NAMALWA (cell line): ENCODE measurements around the gene EHHADH.
A peak's percentile ranks its signal among the peaks of the same experiment; 100 is the strongest.

ENCODE experiments used
- DNase-seq: peaks from one replicate; pipeline ENCODE4 v3.0.0-alpha.2; 2015; ENCODE audit warnings: low spot score

Gene EHHADH

GRCh38 chr3:185197068-185197467 is 56.8 kb downstream of the EHHADH start:
- no peak for DNase-seq

- DNase-seq, result no peak
Observed at GRCh38 chr3:185195652-185196051, 58.2 kb downstream of the EHHADH start.

- DNase-seq, result no peak
Observed at GRCh38 chr3:185188816-185189215, 65.0 kb downstream of the EHHADH start.

GRCh38 chr3:185187391-185187790 is 66.5 kb downstream of the EHHADH start:
- no peak for DNase-seq

GRCh38 chr3:185176750-185177359 is 77.0 kb downstream of the EHHADH start:
- DNase-seq, result peak; percentile 75

DNA sequence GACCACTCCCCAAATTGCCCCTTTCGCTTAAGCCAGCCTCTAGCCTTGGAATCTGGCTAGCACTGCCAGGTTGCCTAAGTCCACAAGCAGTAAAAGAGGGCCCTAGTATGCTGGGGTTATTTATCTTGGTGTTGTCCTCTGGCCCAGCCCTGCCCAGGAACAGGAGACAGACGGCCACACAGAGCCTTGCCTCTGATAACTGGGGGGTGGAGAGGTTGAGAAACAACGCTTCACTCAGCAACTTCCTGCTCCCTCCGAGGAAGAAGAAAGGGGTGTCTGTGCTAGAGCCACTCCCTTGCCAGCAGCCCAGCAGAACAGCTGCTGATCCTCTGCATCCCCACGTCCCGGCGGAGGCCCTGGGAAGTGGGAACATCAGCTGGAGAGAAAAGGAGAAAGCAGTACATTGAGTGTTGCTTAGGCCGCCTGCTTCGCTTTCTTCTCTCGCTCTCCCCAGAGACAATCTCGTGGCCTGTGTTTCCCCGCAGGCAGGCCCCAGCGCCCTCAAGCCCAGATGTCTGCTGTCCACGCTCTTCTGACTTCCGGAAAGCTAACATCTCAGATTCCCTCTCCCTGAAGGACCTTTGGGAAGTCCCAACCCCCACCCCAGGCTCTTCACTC is 78.4 kb downstream of the EHHADH start:
- DNase-seq, result peak; percentile 52

DNA sequence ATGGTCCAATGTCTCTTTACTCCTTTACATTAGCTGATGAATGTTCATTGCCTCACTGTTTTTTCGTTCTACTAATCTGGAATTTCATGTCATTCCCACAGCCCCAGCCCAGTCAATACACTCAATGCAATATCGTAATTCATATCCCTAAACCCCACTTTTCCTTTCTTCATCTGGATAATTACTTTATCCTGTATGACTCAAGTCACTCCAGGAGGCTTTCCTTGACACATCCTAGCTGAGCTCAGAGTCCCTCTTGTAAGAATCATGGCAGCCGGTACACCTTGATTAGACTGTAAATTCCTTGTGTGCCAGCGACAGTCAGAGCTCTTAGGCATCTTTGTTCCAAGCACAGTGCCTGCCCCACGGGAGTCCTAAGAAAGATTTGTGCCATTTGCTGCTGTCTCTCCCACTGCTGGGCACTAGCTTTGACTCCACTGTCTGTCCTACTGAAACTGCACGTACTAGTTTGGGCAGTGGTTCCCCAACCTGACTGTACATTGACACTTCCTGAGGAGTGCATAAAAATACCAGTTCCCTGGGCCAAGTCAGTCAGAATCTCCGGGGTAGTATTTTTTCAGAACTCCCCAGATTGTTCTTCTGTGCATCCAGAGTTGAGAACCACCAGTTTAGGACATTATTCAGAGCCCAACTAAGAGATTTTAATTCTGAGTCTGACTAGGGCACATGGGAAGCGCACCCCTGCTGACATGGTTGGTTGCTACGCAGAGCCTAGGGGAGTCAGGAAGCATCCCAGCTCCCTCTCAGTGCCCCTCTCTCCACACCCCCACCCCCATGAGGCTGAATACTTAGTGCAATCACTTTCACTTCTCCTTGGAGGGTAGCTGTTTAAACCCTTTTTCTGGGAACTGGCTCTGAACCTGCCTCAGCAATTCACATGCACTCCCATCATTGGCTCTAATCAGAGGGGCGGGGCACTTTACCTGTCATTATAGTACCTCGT is 81.5 kb downstream of the EHHADH start:
- DNase-seq, result no peak

DNA sequence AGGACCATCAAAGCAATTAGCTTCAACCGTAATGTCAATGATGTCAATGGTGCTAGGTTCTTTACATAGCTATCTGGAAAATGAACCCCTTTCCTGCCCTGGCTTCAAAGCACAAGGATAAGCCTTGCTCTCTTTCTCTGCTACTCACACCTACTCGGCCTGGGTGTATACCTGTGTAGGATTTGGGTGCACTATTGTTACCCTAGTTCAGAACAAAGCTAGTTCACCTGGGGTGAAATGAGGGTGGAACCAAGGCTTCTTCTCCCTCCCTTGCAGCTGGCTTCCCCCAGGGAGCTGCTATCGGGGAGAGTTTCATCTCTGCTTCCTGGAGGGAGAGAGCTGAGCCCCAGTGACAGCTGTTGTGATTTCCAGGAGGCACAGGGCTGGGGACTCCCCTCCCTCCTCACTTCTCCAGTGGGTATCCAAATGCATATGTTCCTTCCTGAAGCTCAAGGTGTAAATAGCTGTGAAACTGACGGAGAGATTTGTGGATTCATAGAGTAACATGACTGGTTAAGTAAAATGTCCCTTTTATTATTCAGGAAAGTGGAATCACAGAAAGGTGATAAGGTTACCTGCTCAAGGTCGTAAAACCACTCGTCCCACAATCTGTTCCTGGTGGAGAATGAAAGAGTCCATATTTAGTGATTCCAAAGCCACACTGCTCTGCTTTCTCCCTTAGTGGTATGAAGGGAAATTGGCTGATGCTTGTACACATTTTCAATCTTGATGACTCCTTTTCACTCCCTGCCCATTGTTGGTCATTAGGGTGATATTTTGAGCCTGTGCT is 89.2 kb downstream of the EHHADH start:
- no peak for DNase-seq

DNA sequence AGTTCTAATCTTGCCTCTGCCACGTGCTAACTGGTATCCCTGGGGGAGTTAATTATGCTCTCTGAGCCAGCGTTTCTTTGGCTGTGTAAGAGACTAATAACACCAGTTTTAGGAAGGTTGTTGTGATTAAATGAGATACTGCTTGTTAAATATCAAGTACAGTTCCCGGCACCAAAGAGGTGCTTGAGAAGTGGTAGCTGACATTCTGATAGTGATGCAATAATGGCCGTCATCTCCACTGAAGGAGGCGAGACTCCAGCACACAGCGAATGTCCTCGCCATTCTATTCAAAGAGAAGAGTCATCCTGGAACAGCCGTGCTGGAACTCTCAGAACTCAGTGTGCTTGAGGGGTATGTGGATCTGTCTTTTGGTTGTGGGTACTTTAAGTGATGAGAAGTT is 91.2 kb downstream of the EHHADH start:
- no peak for DNase-seq

DNA sequence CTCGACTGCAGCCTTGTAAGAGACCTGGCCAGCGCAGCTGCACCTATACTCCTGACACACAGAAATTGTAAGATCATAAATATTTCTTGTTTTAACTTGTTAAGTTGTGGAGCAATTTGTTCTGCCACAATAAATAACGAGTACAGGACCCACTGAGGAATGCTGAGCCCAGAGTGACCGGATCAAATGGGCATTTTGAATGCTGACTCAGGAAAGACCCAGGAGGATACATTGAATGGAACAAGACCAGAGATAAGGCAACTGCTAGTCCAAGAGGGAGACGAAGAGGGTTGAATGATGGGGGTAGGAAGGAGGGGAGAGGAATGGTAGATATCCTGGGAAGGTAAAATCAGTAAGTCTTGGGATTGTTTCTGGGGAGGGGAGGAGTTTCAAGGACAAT is 92.1 kb downstream of the EHHADH start:
- DNase-seq, result no peak

DNA sequence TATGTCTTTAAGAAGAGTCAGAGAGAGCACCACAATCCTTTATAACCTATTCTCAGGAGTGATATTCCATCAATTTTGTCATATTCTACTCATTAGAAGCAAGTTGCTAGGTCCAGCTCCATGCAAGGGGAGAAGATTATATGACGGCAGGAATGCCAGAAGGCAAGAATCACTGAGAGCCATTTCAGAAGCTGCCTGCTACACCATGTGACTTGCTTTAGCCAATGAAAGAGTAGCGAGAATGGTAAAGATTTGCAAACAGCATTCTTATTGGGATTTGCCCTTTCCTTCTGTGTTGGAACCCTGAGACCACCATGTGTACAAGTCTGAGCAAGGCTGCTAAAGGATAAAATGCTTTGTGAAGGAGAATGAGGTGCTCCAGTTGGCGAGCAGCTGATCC is 96.5 kb downstream of the EHHADH start:
- no peak for DNase-seq

DNA sequence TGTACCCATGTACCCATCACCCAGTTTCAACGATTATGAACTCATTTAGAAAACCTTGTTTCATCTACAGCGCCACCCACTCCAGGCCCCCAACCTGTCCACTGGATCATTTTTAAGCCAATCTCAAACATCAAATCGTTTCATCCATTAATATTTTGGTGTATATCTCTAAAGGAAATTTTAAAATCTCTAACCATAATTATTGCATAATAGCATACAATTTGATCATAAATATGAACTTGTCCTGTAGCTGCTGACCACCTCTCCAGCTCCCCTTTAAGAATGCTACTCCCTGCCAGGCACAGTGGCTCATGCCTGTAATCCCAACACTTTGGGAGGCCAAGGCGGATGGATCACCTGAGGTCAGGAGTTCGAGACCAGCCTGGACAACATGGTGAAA is 98.2 kb downstream of the EHHADH start:
- no peak for DNase-seq

DNA sequence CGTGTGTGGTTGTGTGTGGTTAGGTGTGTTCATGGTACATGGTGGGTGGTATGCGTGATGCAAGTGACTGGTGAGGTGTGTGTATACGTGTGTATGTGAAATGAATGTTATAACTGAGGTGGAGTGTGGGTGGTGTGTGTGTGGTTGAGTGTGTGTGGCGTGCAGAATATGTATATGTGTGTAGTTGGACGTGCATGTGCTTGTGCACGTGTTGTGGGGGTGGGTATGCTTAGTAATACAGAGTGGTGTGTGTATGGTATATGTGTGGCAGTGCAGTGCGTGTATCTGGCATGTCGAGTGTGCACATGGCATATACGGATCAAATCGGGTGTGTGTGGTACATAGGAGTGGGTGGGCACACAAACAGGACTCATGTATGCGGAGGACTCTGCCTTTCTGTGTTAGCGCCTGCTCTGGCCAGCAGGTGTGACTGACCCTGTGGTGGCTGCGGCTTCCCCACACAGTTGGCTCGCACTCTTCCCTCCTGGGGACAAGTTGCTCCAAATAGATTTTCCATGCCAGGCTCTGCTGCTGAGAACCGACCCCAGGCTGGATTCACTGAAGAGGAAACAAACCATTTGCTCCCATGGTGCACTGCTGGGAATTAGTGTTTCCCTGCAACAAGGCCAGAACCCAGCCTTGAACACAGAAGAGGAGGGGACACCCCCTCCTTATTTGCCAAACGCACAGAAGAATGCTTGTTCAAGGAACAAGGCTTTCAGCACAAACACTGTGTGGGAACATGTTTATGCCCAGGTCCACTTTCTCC is 99.8 kb downstream of the EHHADH start:
- no peak for DNase-seq

DNA sequence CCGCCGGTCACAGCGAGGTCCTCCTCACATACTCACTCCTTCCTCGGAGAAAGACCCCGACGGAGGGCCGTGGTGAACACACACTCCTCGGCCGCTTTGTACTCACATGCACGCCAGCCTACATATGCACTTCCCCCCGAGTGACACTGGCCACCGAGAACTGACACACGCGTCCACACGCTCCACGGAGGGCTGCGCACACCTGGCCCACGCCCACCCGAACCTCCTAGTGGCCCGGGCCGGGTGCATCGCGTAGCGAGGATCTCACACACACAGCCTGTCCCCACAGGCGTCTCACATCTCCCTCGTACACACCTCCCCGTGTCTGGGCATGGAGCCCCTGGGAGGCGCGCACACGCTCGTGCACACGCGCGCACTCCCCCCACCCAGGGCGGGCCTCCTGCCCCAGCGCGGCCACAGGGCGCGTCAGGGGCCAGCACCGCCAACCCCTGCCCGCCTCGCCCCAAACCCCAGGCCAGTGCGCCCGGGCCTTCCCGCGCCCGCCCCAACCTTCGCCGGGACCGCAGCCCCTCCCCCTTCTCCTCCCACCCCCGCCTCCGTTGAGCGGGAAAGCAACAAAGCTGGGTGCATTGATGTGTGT is 100.6 kb downstream of the EHHADH start:
- DNase-seq, result no peak

DNA sequence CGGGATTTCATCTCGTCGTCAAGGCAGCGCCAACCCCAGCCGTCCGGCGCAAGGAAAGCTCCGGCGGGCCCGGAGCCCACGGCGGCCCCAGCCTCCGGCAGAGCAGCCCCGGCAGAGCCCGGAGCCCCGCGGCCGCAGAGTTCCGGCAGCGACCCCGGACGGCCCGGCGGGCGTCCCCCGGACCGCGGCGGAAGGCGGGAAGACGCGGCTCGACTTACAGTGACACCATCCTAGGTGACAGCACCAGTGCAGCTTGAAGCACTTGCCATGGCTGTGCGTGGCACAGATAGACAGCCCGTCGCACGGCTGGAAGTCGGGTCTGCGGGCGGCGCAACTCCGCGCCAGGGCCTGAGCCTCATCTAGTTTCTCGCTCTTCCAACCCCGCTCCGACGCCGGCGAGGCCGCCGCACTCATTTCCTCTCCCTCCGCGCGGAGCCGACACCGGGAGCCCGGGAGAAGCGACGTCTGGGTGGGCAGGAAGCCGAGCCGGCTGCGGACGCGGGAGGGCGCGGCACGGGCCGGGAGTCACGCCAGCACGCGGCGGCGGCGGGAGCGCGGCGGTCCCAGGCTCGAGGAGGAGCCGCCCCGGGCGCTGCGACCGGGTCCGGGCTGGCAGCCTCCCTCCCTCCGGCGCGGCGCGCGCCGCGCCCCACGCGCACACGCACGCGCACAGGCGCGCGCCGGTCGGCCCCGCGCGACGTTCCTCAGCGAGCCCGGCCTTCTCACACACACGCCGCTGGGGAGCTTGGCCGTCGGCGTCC is 101.3 kb downstream of the EHHADH start, which contains the start of gene C3orf70:
Gene C3orf70 (minus strand): TSS at position 651 of the 761 bp plus-strand sequence. CDS start 237 bp downstream, at position 414.
- no peak for DNase-seq

DNA sequence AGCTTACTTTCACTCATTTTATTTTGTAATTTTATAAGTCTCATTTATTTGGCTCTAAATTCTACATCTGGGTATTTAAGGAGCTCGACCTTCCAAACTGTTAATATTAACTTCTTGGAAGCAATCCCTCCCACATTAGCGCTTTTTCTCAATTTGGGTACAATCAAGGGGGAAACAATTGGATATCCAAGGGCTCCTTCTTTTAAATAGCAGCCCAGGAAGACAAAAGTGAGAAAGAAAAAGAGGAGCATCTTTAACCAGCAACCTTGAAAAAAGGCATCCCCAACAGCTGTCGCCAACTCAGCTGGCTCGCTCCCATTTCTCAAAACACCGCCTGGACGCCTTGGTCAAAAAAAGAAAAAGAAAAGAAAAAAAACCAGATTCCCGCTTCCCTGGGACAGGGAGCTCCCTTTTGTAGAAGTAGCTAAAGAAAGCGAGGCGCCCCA is 101.9 kb downstream of the EHHADH start:
- no peak for DNase-seq

- DNase-seq, result no peak
Observed at GRCh38 chr3:185151101-185151963, 102.5 kb downstream of the EHHADH start.

DNA sequence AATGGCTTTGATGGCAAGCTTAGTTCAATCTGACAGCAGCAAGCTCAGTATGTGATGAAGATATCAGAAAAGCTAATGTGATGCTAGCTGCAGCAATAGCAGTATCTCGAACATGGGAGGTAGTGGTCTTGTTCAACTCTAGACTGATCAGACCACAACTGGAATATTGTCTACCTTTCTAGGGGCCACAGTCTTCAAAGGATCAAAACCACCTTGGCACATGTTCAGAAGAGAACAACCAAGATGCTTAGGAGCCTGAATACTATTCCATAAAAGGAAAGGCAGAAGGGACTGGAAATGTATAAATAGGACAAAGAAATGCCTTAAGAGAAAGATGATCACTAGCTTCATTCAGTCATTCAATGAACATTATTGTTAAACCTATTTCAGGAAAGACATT is 103.3 kb downstream of the EHHADH start:
- no peak for DNase-seq

DNA sequence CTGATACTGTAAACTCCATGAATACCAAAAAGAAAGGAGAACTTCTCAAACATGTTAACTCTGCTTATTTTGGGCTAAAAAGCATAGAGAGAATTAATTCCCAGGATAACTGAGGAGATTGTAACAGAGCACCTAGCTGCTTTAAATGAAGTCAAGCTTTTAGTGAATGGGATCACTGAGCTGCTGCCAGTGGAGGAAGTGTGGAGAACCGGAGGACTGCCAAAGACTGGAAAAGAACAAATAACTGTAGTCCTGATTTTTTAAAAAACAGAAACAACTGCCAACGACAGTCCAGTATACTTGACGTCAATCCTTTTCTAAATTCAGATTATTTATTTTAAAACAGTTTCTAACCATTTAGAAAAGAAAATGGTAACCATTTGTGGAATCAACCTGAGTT is 104.3 kb downstream of the EHHADH start:
- DNase-seq, result no peak
